Osteoblast (primary cell): ENCODE results near the gene RPL27A. TPM values are rescaled to one million over a fixed set of nuclear protein-coding genes. Genes with fewer than 3 reads are reported as not detected.

ENCODE experiments used
- DNase-seq: peaks from one replicate; pipeline ENCODE4 v3.0.0; 2011; ENCODE audit warnings: low spot score, mixed read lengths; ENCODE audit not compliant: insufficient read length; ENCODE audit errors: missing footprints
- H2AFZ ChIP-seq: 2 replicates; pipeline ENCODE4 v1.6.0; 2011; ENCODE audit warnings: mild to moderate bottlenecking, low read length
- H3K27ac ChIP-seq: 2 replicates; pipeline ENCODE4 v1.5.1; 2011; ENCODE audit warnings: mild to moderate bottlenecking, low read depth, low read length, moderate library complexity
- H3K27me3 ChIP-seq: 2 replicates; pipeline ENCODE4 v1.6.0; 2012; ENCODE audit warnings: mild to moderate bottlenecking, control low read depth, inconsistent platforms, low read length, moderate library complexity; ENCODE audit not compliant: insufficient read depth
- H3K36me3 ChIP-seq: 2 replicates; pipeline ENCODE4 v1.5.1; 2011; ENCODE audit warnings: mild to moderate bottlenecking, low read length, control low read depth, moderate library complexity; ENCODE audit not compliant: insufficient read depth
- H3K4me1 ChIP-seq: 2 replicates; pipeline ENCODE4 v1.5.1; 2011; ENCODE audit warnings: mild to moderate bottlenecking, low read length, control low read depth, moderate library complexity; ENCODE audit not compliant: insufficient read depth
- H3K4me2 ChIP-seq: 2 replicates; pipeline ENCODE4 v1.6.0; 2011; ENCODE audit warnings: mild to moderate bottlenecking, low read length; ENCODE audit not compliant: insufficient read depth
- H3K4me3 ChIP-seq: fragments of 200-600 bp; sonication (generic); 3 replicates; pipeline ENCODE4 v1.5.1; 2012; ENCODE audit warnings: mild to moderate bottlenecking, low read length, inconsistent platforms; ENCODE audit not compliant: insufficient read depth
- H3K79me2 ChIP-seq: 2 replicates; pipeline ENCODE4 v1.6.0; 2012; ENCODE audit warnings: mild to moderate bottlenecking, low read length, control low read depth, inconsistent platforms; ENCODE audit not compliant: insufficient read depth
- H3K9me3 ChIP-seq: 2 replicates; pipeline ENCODE4 v1.5.1; 2011; ENCODE audit warnings: low read depth, low read length, control low read depth
- H4K20me1 ChIP-seq: 2 replicates; pipeline ENCODE4 v1.6.0; 2012; ENCODE audit warnings: mild to moderate bottlenecking, low read length, control low read depth; ENCODE audit not compliant: insufficient read depth
- CTCF ChIP-seq: IDR thresholded peaks from 2 replicates; pipeline ENCODE4 v1.5.1; 2011; ENCODE audit warnings: mild to moderate bottlenecking, low read depth, low read length, moderate library complexity; ENCODE audit errors: extremely low read depth
- total RNA-seq: library from RNA; depleted of rRNA; stranded (reverse); fragments of >200 nt; gene quantifications from 2 replicates; pipeline ENCODE4 v1.2.3, GENCODE V29; 2012

RPL27A gene
- total RNA-seq, 1 donor = 710 TPM

- no peak overlapping the region for H3K4me3 ChIP-seq
- DNase-seq = peak; percentile 65
- no peaks in the 10 kb centered on the region for H3K27me3 ChIP-seq
- H3K4me1 ChIP-seq = peaks cover 52% of the 10 kb centered on the region
- H3K79me2 ChIP-seq = peaks cover 8% of the 10 kb centered on the region
- peaks cover 61% of the 10 kb centered on the region for H3K36me3 ChIP-seq
- H4K20me1 ChIP-seq = no peaks in the 10 kb centered on the region
- H2AFZ ChIP-seq = no peak overlapping the region
- H3K4me2 ChIP-seq = no peak overlapping the region
- no peak for TF ChIP-seq CTCF
- H3K27ac ChIP-seq = no peak overlapping the region
- no peaks in the 10 kb centered on the region for H3K9me3 ChIP-seq
These were observed 8.1 kb downstream of the RPL27A start for GRCh38 chr11:8690374-8691342.

GRCh38 chr11:8691601-8692000, 9.0 kb downstream of the RPL27A start:
- no peak for TF ChIP-seq CTCF
- Histone ChIP-seq H2AFZ (no peak overlapping the region), H3K36me3 (peaks cover 60% of the 10 kb centered on the region), H3K27ac (no peak overlapping the region), H3K4me1 (peaks cover 44% of the 10 kb centered on the region), H3K4me2 (no peak overlapping the region), H3K27me3 (no peaks in the 10 kb centered on the region), H4K20me1 (no peaks in the 10 kb centered on the region), H3K79me2 (peaks cover 4% of the 10 kb centered on the region), H3K9me3 (no peaks in the 10 kb centered on the region), H3K4me3 (no peak overlapping the region)
- no peak for DNase-seq

- no peaks in the 10 kb centered on the region for H4K20me1 ChIP-seq
- H2AFZ ChIP-seq = no peak overlapping the region
- no peak overlapping the region for H3K4me3 ChIP-seq
- peak overlapping the region; percentile 80 for H3K27ac ChIP-seq
- no peaks in the 10 kb centered on the region for H3K9me3 ChIP-seq
- H3K27me3 ChIP-seq = no peaks in the 10 kb centered on the region
- H3K4me1 ChIP-seq = peaks cover 38% of the 10 kb centered on the region
- H3K4me2 ChIP-seq = no peak overlapping the region
- peak; percentile 52 for DNase-seq
- TF ChIP-seq CTCF = no peak
- H3K79me2 ChIP-seq = peaks cover 4% of the 10 kb centered on the region
- H3K36me3 ChIP-seq = peaks cover 64% of the 10 kb centered on the region
These were observed 9.8 kb downstream of the RPL27A start for GRCh38 chr11:8692417-8692816.

- Histone ChIP-seq H3K27ac (peak overlapping the region; percentile 80), H3K27me3 (no peaks in the 10 kb centered on the region), H3K79me2 (peaks cover 4% of the 10 kb centered on the region), H4K20me1 (no peaks in the 10 kb centered on the region), H3K4me3 (no peak overlapping the region), H3K4me2 (no peak overlapping the region), H3K36me3 (peaks cover 70% of the 10 kb centered on the region), H2AFZ (no peak overlapping the region), H3K9me3 (no peaks in the 10 kb centered on the region), H3K4me1 (peaks cover 34% of the 10 kb centered on the region)
- peak; percentile 89 for DNase-seq
- TF ChIP-seq CTCF = no peak
These were observed 10.5 kb downstream of the RPL27A start for GRCh38 chr11:8693010-8693551.
